Cardiac muscle cell (in vitro differentiated cells and primary cell): ENCODE results near the gene SH3PXD2A. TPM values are rescaled to one million over a fixed set of nuclear protein-coding genes. Genes with fewer than 3 reads are reported as not detected.

Source experiments
- DNase-seq, 2 donors: peaks; one replicate each; pipeline versions ENCODE4 v3.0.0 to v3.0.0-alpha.2; 2010 to 2017; ENCODE audit warnings: low read depth in 1 of 2, low spot score in 1 of 2
- H3K27ac ChIP-seq: fragments of 200-600 bp; sonication (generic); 2 replicates; pipeline ENCODE4 v1.5.1; 2016
- H3K27me3 ChIP-seq: fragments of 200-600 bp; sonication (generic); 2 replicates; pipeline ENCODE4 v1.6.0; 2016; ENCODE audit warnings: control low read depth
- H3K36me3 ChIP-seq: fragments of 200-600 bp; sonication (generic); 2 replicates; pipeline ENCODE4 v1.5.1; 2016; ENCODE audit warnings: control low read depth
- H3K4me1 ChIP-seq: fragments of 200-600 bp; sonication (generic); 2 replicates; pipeline ENCODE4 v1.8.1; 2017; ENCODE audit warnings: low read depth, mild to moderate bottlenecking, mixed run types
- H3K4me3 ChIP-seq: fragments of 200-600 bp; sonication (generic); 2 replicates; pipeline ENCODE4 v1.5.1; 2016; ENCODE audit warnings: mild to moderate bottlenecking
- H3K9me3 ChIP-seq: fragments of 200-600 bp; sonication (generic); 2 replicates; pipeline ENCODE4 v1.5.1; 2017; ENCODE audit warnings: low read depth, mild to moderate bottlenecking, control low read depth
- polyA plus RNA-seq: library from polyadenylated mRNA; unstranded; fragments of >200 nt; fragmentation: Nextera tagmentation; extraction: Ambion mirVana; gene quantifications from 2 replicates; pipeline ENCODE4 v1.2.1, GENCODE V29; 2016
- total RNA-seq: library from RNA; depleted of rRNA; stranded (reverse); fragments of >200 nt; gene quantifications from 2 replicates; pipeline ENCODE4 v1.2.3, GENCODE V29; 2016
- TF ChIP-seq, protein P1 (sequence below): IDR thresholded peaks from 2 replicates; pipeline ENCODE4 v1.5.1; 2012; ENCODE audit warnings: low read depth, mild to moderate bottlenecking, low read length

Gene SH3PXD2A
- total and polyA plus RNA-seq, 2 experiments from 2014 or later: 32.2 to 75.9 TPM

DNA sequence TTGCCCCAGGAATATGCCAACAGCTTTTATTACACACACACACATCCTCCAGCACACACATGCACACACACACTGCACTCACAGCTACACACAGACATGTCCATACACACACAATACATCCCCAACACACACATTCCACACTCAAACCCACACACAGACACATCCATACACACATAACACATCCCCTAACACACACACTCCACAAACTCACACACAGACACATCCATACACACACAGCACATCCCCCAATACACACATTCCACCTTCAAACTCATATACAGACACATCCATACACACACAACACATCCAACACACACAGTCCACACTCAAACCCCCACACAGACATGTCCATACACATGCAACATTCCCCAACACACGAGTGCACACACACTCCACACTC is 19.1 kb downstream of the SH3PXD2A start:
- H3K4me1 ChIP-seq: peaks cover 89% of the 10 kb centered on the region
- H3K9me3 ChIP-seq: no peaks in the 10 kb centered on the region
- DNase-seq: no peak
- no peak overlapping the region for H3K4me3 ChIP-seq
- peak overlapping the region; percentile 93 for H3K27ac ChIP-seq
- no peaks in the 10 kb centered on the region for H3K27me3 ChIP-seq
- TF ChIP-seq, protein P1, sequence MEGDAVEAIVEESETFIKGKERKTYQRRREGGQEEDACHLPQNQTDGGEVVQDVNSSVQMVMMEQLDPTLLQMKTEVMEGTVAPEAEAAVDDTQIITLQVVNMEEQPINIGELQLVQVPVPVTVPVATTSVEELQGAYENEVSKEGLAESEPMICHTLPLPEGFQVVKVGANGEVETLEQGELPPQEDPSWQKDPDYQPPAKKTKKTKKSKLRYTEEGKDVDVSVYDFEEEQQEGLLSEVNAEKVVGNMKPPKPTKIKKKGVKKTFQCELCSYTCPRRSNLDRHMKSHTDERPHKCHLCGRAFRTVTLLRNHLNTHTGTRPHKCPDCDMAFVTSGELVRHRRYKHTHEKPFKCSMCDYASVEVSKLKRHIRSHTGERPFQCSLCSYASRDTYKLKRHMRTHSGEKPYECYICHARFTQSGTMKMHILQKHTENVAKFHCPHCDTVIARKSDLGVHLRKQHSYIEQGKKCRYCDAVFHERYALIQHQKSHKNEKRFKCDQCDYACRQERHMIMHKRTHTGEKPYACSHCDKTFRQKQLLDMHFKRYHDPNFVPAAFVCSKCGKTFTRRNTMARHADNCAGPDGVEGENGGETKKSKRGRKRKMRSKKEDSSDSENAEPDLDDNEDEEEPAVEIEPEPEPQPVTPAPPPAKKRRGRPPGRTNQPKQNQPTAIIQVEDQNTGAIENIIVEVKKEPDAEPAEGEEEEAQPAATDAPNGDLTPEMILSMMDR: no peak
- H3K36me3 ChIP-seq: no peaks in the 10 kb centered on the region

DNA sequence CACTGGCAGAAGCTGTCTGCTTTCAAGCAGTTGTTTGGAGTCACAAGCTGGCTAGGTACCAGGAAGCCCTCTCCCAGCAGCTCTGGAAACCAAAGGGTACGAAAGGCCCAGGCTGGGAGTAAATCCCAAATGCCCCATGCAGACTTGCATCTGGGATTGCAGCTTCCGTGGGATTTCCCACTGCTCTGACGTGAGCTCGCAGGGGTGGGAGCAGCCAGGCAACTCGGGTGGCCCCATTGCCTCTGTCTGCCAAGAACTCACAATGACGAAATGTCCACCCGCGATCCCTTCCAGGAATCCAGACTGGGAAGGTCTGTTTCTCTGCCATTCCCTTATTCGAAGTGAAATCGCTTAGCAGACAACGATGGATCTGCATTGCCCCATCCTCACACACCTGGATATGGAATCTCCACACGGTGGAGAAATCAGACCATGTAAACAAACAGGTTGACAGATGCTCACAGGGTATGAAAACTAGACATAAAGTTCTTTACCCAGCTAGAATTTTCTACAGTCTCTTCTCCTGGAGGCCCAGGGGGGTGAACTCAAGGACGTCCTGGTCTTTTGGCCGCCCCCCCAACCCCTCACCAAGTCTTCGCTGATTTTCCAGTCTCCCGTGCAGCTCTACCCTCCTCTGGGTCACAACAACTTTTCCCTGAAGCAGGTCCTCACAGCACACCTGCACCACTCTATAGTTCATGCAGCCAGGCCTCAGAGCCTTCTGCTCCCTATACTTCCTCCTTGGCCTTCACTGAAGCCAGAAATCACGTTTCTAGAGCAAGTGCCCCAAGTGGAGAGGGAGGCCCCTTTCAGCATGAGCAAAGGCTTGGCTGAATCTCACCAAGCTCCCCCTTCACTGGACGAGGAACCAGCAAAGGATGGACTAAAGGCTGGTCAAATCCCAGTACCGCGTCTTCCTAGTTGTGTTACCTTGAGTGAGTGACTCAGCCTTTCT is 20.0 kb downstream of the SH3PXD2A start:
- Histone ChIP-seq H3K4me3 (no peak overlapping the region), H3K36me3 (no peaks in the 10 kb centered on the region), H3K27me3 (no peaks in the 10 kb centered on the region), H3K9me3 (no peaks in the 10 kb centered on the region), H3K27ac (peak overlapping the region; percentile 93), H3K4me1 (peaks cover 89% of the 10 kb centered on the region)
- TF ChIP-seq, protein P1: no peak
- peak in 1 of 2 donors; percentile 93 for DNase-seq

DNA sequence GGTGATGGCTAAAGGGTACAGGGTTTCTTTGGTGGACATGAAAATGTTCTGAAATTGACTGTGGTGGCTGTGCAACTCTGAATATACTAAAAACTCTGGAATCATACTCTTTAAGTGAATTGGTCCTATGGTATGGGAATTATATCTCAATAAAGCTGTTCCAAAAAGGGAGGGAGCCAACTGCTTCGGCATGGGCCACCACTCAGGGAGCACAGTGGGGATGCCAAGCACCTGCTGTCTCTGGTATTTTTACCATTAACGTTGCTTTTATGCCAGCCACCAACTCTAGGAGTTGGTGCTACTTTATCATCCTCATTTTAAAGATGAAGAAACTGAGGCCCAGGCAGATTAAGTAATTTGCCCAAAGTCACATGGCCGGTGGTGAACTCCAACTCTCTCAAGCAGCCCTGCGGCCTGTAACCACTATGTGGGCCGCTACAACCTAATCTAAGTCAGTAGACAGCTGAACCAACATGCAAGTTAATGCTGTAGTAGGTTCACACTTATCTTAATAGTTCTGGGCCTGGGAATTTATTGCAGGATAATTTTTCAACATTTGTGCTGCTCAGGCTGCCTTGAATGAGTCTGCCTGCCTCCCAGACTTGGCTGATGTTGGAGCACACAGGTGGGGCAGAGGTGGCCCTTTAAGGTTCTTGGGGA is 20.8 kb downstream of the SH3PXD2A start:
- H3K36me3 ChIP-seq: no peaks in the 10 kb centered on the region
- peak overlapping the region; percentile 93 for H3K27ac ChIP-seq
- no peak for DNase-seq
- H3K4me3 ChIP-seq: no peak overlapping the region
- H3K9me3 ChIP-seq: no peaks in the 10 kb centered on the region
- peaks cover 89% of the 10 kb centered on the region for H3K4me1 ChIP-seq
- H3K27me3 ChIP-seq: no peaks in the 10 kb centered on the region
- TF ChIP-seq, protein P1: no peak

DNA sequence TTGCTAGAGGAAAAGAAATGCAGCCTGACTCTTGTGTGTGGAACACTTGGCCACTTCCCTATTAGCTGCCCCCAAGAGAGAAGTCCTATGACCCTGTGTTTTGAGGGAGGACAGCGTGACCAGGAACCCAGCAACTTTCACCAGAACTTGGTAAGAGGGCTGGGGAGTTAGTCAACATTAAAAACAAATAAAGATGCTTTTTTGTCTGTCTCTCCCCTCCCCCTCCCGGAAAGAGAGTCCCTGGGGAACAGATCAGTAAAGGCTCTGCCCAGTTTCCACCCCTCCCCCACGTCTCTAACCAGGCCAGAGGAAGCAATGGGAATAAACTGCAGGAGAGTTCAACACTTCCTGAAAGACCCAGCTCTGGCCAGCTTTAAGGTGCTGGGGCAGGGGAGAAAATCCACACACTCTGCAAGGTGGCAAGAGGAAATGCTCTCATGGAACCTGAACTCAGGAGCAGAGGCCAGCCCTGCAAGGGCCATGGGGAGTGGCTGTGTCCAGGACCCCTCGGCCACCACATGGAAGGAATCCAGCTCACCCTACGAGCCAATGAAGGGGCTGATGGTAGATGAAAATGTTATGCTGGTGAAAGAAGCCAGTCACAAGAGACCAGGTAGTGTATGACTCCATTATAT is 21.5 kb downstream of the SH3PXD2A start:
- Histone ChIP-seq H3K27ac (peak overlapping the region; percentile 93), H3K27me3 (no peaks in the 10 kb centered on the region), H3K4me3 (no peak overlapping the region), H3K9me3 (no peaks in the 10 kb centered on the region), H3K4me1 (peaks cover 84% of the 10 kb centered on the region), H3K36me3 (no peaks in the 10 kb centered on the region)
- TF ChIP-seq, protein P1: no peak
- DNase-seq: peak in 1 of 2 donors; percentile 82

DNA sequence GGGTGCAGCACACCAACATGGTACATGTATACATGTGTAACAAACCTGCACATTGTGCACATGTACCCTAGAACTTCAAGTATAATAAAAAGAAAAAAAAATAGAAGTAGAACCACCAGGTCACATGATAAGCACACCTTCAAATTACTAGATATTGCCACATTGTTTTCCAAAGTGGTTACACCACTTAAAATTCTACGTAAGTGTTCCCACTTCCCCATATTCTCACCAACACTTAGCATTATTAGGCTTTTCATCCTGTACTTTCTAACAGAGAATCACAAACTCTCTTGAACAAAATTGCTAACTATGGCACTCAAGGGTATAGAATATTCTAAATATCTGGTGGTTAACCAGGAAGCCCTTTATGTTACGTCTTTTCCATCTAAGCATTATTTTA is 22.6 kb downstream of the SH3PXD2A start:
- DNase-seq: no peak
- Histone ChIP-seq H3K27ac (no peak overlapping the region), H3K4me3 (no peak overlapping the region), H3K36me3 (no peaks in the 10 kb centered on the region), H3K27me3 (no peaks in the 10 kb centered on the region), H3K9me3 (no peaks in the 10 kb centered on the region), H3K4me1 (peaks cover 77% of the 10 kb centered on the region)
- TF ChIP-seq, protein P1: no peak
